Transverse colon (tissue), 4 donors: ENCODE measurements around the gene CAAP1. TPM values are rescaled to one million over a fixed set of nuclear protein-coding genes. Genes with fewer than 3 reads are reported as not detected.

Experiments used
- DNase-seq: peaks from one replicate; pipeline ENCODE4 v3.0.0-alpha.2; 2019
- H3K27ac ChIP-seq, 4 donors: fragments of 200-600 bp; sonication (generic); 2 replicates each; pipeline ENCODE4 v1.5.1; 2016 to 2018; ENCODE audit warnings: inconsistent platforms in 4 of 4
- H3K27me3 ChIP-seq: fragments of 200-600 bp; sonication (generic); 2 replicates; pipeline ENCODE4 v1.5.1; 2017; ENCODE audit warnings: inconsistent platforms
- H3K36me3 ChIP-seq, 4 donors: fragments of 200-600 bp; sonication (generic); 2 replicates each; pipeline ENCODE4 v1.5.1; 2017 to 2019; ENCODE audit warnings: inconsistent platforms in 4 of 4
- H3K4me1 ChIP-seq, 4 donors: fragments of 200-600 bp; sonication (generic); 2 replicates each; pipeline ENCODE4 v1.5.1; 2017 to 2020; ENCODE audit warnings: inconsistent platforms in 4 of 4
- H3K4me3 ChIP-seq, 4 donors: fragments of 200-600 bp; sonication (generic); 1 replicate in 1 of 4; 2 replicates in 3 of 4; pipeline versions ENCODE4 v1.5.1 to v1.6.1; 2017 to 2019; ENCODE audit warnings: inconsistent platforms in 4 of 4
- H3K9me3 ChIP-seq, 2 donors: fragments of 200-600 bp; sonication (generic); 2 replicates each; pipeline ENCODE4 v1.5.1; 2017 to 2019; ENCODE audit warnings: inconsistent platforms in 2 of 2
- EP300 ChIP-seq: sonication (generic); formaldehyde crosslinking; IDR thresholded peaks from one replicate; pipeline ENCODE4 v1.6.1; 2017; ENCODE audit warnings: antibody characterized with exemption, low read depth
- POLR2A ChIP-seq: fragments of 450-650 bp; IDR thresholded peaks from one replicate; pipeline ENCODE4 v1.6.1; 2016; ENCODE audit warnings: antibody characterized with exemption, mild to moderate bottlenecking, moderate library complexity
- POLR2AphosphoS5 ChIP-seq, 3 donors: sonication (generic); formaldehyde crosslinking; IDR thresholded peaks; one replicate each; pipeline ENCODE4 v1.6.1; 2016; ENCODE audit warnings: antibody characterized with exemption in 3 of 3
- WGBS, 2 donors: methylation state at CpG; one replicate each; pipeline ENCODE4 v1.1.5; 2018; ENCODE audit warnings: low coverage in 1 of 2; 5-methylcytosine and 5-hydroxymethylcytosine counted together
- in situ Hi-C, 4 donors: fragments of 200-750 bp; cut with MboI; loops; one replicate each; pipeline versions ENCODE4 v1.15.0 to v1.15.1; 2017; ENCODE audit warnings: low sequenced_read_pairs in 3 of 4, low pct_ligation_motif_present in 1 of 4, low pct_unique_long_range_greater_than_20kb in 1 of 4
- intact Hi-C: fragments of 100-400 bp; cut with DNase I; formaldehyde crosslinking; loops from one replicate; pipeline ENCODE4 v1.15.1; 2023; ENCODE audit warnings: low total_unique reads
- total RNA-seq, 4 donors: library from RNA; depleted of rRNA; stranded (reverse); fragments of >200 nt; gene quantifications; one replicate each; pipeline ENCODE4 v1.1.0, GENCODE V29; 2016
- TF ChIP-seq, protein P1 (sequence below), 5 experiments: fragments of 200-600 bp in 3 of 5; fragments of 450-650 bp in 2 of 5; sonication (generic) in 3 of 5; IDR thresholded peaks; 1 replicate in 2 of 5; 2 replicates in 3 of 5; pipeline ENCODE4 v1.5.1; 2016 to 2017; ENCODE audit warnings: antibody characterized with exemption in 5 of 5, inconsistent platforms in 3 of 5, mild to moderate bottlenecking in 2 of 5, moderate library complexity in 1 of 5

Gene CAAP1, protein sequence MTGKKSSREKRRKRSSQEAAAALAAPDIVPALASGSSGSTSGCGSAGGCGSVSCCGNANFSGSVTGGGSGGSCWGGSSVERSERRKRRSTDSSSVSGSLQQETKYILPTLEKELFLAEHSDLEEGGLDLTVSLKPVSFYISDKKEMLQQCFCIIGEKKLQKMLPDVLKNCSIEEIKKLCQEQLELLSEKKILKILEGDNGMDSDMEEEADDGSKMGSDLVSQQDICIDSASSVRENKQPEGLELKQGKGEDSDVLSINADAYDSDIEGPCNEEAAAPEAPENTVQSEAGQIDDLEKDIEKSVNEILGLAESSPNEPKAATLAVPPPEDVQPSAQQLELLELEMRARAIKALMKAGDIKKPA
- 100 to 1,000 TPM in 1 of 4 donors, 10 to 100 TPM in 3; 27.3 to 103 (median 40.3) TPM for total RNA-seq

DNA sequence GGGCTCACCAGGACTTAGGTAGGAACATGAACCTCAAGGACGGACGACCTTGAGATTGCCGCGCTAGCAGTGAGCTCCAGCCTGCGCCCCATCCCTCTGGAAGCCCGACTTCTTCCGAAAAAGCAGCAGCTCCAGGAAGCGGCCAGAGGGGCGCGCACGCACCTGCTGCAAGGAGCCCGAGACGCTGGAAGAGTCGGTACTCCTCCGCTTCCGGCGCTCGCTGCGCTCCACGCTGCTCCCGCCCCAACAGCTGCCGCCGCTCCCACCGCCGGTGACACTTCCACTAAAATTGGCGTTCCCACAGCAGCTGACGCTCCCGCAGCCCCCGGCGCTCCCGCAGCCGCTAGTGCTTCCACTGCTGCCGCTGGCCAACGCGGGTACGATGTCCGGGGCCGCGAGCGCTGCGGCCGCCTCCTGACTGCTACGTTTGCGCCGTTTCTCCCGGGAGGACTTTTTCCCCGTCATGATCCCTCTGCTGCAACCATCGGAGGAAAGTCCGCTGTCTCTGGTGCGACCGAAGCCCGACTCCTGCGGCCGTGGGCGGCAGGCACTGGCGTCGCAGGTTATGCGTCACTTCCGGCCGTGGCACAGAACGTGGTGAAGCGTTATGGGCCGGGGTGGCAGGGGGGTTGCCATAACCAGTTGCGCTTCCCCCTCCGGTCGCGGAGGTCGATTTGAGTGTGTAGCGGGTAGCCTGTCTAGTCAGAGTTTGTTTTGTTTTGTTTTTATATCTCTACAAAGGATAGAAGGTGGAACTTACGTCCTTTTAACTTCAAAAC lies at the start of gene CAAP1:
Gene CAAP1, minus strand, starts transcription at position 552 of the 779 bp plus-strand sequence. Its CDS starts 87 bp downstream, at position 465.
- peak within 1 kb of the TSS; percentile 88 to 100 (median 94) for H3K4me3 ChIP-seq
- TF ChIP-seq EP300 (no peak), POLR2AphosphoS5 (IDR thresholded peaks at IDR 0.05) (peak; percentile 88 to 95 (median 94)), POLR2A (peak; percentile 90)
- TF ChIP-seq, protein P1, sequence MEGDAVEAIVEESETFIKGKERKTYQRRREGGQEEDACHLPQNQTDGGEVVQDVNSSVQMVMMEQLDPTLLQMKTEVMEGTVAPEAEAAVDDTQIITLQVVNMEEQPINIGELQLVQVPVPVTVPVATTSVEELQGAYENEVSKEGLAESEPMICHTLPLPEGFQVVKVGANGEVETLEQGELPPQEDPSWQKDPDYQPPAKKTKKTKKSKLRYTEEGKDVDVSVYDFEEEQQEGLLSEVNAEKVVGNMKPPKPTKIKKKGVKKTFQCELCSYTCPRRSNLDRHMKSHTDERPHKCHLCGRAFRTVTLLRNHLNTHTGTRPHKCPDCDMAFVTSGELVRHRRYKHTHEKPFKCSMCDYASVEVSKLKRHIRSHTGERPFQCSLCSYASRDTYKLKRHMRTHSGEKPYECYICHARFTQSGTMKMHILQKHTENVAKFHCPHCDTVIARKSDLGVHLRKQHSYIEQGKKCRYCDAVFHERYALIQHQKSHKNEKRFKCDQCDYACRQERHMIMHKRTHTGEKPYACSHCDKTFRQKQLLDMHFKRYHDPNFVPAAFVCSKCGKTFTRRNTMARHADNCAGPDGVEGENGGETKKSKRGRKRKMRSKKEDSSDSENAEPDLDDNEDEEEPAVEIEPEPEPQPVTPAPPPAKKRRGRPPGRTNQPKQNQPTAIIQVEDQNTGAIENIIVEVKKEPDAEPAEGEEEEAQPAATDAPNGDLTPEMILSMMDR (IDR thresholded peaks at IDR 0.05), result peak in 4 of 5 experiments; percentile 36 to 60 (median 42)
- H3K36me3 ChIP-seq, result no peaks in the 10 kb centered on the region
- peak within 1 kb of the TSS; percentile 99 to 100 (median 99) for H3K27ac ChIP-seq
- WGBS, 2 donors, result 0% methylated on average over 2 to 69 of the region's 70 CpGs
- in situ Hi-C loops, result loop anchor here in 1 of 4 donors (10.0 kb wide), 1 partner anchor 62 kb away; the partner anchor contains the start of gene IFT74
- H3K9me3 ChIP-seq, result peaks cover 0 to 4% of the 10 kb centered on the region in 2 donors
- H3K27me3 ChIP-seq, result no peaks in the 10 kb centered on the region
- intact Hi-C loops, result loop anchor here (5.0 kb wide), 1 partner anchor 1215 kb away; the partner anchor contains the start of gene TUSC1
- peak; percentile 96 for DNase-seq
- H3K4me1 ChIP-seq, result peaks cover 17 to 43% (median 26%) of the 10 kb centered on the region in 4 donors

DNA sequence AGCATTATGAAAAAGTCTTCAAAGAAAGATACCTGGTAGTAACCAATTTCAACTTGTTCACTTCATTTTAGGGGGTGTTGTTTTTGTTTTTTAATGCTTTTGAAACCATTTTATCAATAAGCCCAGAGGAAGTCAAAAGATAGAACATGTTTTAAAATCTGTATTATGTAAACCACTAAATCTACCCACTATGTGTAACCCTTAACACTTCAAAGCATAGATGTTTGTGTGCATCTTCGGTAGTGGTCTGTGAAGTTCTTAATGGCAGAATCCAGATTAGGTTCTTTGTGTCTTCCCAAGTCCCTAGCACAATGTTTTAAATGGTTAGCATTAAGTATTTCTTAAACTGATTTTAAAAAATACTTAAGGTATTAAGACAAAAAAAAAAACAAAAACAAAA lies 48.2 kb upstream of the CAAP1 start:
- in situ Hi-C loops, result no loop called here
- no peak overlapping the region for H3K27ac ChIP-seq
- no peaks in the 10 kb centered on the region for H3K27me3 ChIP-seq
- H3K4me3 ChIP-seq, result no peak overlapping the region
- no peaks in the 10 kb centered on the region for H3K9me3 ChIP-seq
- 96 to 100% methylated on average over 1 of the region's 1 CpG for WGBS, 2 donors
- H3K4me1 ChIP-seq, result peaks cover 11 to 41% (median 16%) of the 10 kb centered on the region in 4 donors
- DNase-seq, result no peak
- TF ChIP-seq POLR2A (no peak), EP300 (no peak), POLR2AphosphoS5 (IDR thresholded peaks at IDR 0.05) (no peak)
- TF ChIP-seq, protein P1 (IDR thresholded peaks at IDR 0.05), result no peak
- intact Hi-C loops, result no loop called here
- no peaks in the 10 kb centered on the region for H3K36me3 ChIP-seq

DNA sequence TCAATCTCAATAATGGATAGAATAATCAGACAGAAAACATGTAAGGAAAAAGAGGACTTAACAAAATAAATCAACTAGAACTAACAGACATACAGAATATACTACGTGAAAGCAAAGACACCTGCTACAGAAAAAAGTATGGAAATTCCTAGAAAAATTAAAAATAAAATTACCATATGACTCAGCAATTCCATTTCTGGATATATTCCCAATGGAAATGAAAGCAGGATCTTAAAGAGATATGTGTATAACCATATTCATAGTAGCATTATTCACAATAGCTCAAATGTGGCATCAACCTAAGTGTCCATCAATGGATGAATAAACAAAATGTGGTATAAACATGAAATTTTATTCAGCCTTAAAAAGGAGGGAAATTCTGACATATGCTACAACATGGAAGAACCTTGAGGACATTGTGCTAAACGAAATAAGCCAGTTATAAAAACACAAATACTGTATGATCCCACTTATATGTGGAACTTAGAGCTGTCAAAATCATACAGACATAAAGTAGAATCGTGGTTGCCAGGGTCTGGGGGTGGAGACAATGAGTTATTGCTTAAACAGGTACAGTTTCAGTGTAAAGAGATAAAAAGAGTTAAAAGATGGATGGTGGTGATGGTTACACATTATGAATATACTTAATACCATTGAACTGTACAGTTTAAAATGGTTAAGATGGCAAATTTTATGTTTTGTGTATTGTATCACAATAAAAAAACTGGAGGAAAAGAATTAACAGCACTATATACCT lies 47.5 kb upstream of the CAAP1 start:
- Histone ChIP-seq H3K36me3 (no peaks in the 10 kb centered on the region), H3K27me3 (no peaks in the 10 kb centered on the region), H3K27ac (no peak overlapping the region), H3K4me3 (no peak overlapping the region), H3K4me1 (peaks cover 5 to 34% (median 11%) of the 10 kb centered on the region in 4 donors), H3K9me3 (no peaks in the 10 kb centered on the region)
- no peak for DNase-seq
- WGBS, 2 donors, result 73 to 80% methylated on average over 3 of the region's 3 CpGs
- TF ChIP-seq EP300 (no peak), POLR2A (no peak), POLR2AphosphoS5 (IDR thresholded peaks at IDR 0.05) (no peak)
- TF ChIP-seq, protein P1 (IDR thresholded peaks at IDR 0.05), result no peak
- in situ Hi-C loops (no loop called here), intact Hi-C loops (no loop called here)
